Measurements from ENCODE around the gene NTM. TPM values are rescaled to one million over a fixed set of nuclear protein-coding genes. Genes with fewer than 3 reads are reported as not detected.

NTM gene
- total and polyA plus RNA-seq, 2 donors (not counting 3 experiments of a cell fraction or from before 2014, with no cell fraction given) = 1.00 to 1.1 TPM

- FAIRE-seq = no peak
- CTCF ChIA-PET = interaction anchor here (0.7 to 1.2 kb wide), 3 partner anchors 30 to 229 kb away, joined by 3 to 4 read pairs (median 3); no protein-coding TSS in a partner anchor
- no TSS peak for BruUV-seq (replicated peaks)
Measured at GRCh38 chr11:131897956-131898355, 527.5 kb downstream of the NTM start.

More at GRCh38 chr11:131897956-131898355, 527.5 kb downstream of the NTM start:
- DNase-seq (ENCODE audit: low read depth, low spot score) = no peak
- Histone ChIP-seq H2AFZ (ENCODE audit: low read depth, low read length) (no peak overlapping the region), H3K9me1 (replicated peaks; ENCODE audit: control insufficient read depth, extremely low read depth, insufficient read depth, low read length) (no peaks in the 10 kb centered on the region), H3K36me3 (ENCODE audit: control insufficient read depth in 2 of 2, extremely low read depth in 1 of 2, insufficient read depth in 2 of 2, low read length in 2 of 2) (no peaks in the 10 kb centered on the region), H4K20me1 (replicated peaks; ENCODE audit: control insufficient read depth, extremely low read depth, insufficient read depth, low read length) (no peaks in the 10 kb centered on the region), H3K27me3 (ENCODE audit: control insufficient read depth in 2 of 2, insufficient read depth in 2 of 2, low read length in 2 of 2) (peaks cover 0 to 3% of the 10 kb centered on the region in 2 experiments), H3K4me2 (ENCODE audit: insufficient read depth, low read length) (no peak overlapping the region), H3K9me3 (replicated peaks; ENCODE audit: control insufficient read depth, insufficient read depth, low read length) (no peaks in the 10 kb centered on the region), H3K27ac (ENCODE audit: insufficient read depth, low read depth, low read length) (no peak overlapping the region), H3K4me3 (replicated peaks in 1 of 3; ENCODE audit: insufficient read depth in 1 of 3, low read depth in 1 of 3, low read length in 3 of 3) (no peak overlapping the region), H3K9ac (replicated peaks; ENCODE audit: extremely low read depth, insufficient read depth, low read length) (no peak overlapping the region), H3K79me2 (ENCODE audit: control insufficient read depth, insufficient read depth, low read length) (no peaks in the 10 kb centered on the region), H3K4me1 (ENCODE audit: control insufficient read depth, extremely low read depth, insufficient read depth, low read length) (no peaks in the 10 kb centered on the region)
- intact Hi-C loops (cut with micrococcal nuclease) = no loop called here
- dilution Hi-C loops (cut with MboI; ENCODE audit: extremely low pct_ligation_motif_present, low sequenced_read_pairs) = no loop called here
- POLR2A ChIA-PET = no interaction called here
- TF ChIP-seq GATA2 (IDR thresholded peaks at IDR 0.05; ENCODE audit: insufficient read depth, insufficient read length, low read depth, low read length) (no peak), FOS (IDR thresholded peaks at IDR 0.05; ENCODE audit: borderline replicate concordance, insufficient read depth, low read length) (no peak), POLR2AphosphoS5 (IDR thresholded peaks at IDR 0.05; ENCODE audit: insufficient read depth, low read depth, low read length) (no peak), EZH2 (IDR thresholded peaks at IDR 0.05; ENCODE audit: borderline replicate concordance, low read depth, low read length, severe bottlenecking) (no peak), JUN (IDR thresholded peaks at IDR 0.05; ENCODE audit: borderline replicate concordance, insufficient read depth, insufficient read length, low read depth) (no peak), POLR2A (IDR thresholded peaks at IDR 0.05; ENCODE audit: low read depth, low read length) (no peak), MYC (IDR thresholded peaks at IDR 0.05; ENCODE audit: low read depth, low read length) (no peak)
- TF ChIP-seq, protein P1, sequence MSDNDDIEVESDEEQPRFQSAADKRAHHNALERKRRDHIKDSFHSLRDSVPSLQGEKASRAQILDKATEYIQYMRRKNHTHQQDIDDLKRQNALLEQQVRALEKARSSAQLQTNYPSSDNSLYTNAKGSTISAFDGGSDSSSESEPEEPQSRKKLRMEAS (IDR thresholded peaks at IDR 0.05; ENCODE audit: insufficient read depth, insufficient read length) = no peak
- TF ChIP-seq, protein P2, sequence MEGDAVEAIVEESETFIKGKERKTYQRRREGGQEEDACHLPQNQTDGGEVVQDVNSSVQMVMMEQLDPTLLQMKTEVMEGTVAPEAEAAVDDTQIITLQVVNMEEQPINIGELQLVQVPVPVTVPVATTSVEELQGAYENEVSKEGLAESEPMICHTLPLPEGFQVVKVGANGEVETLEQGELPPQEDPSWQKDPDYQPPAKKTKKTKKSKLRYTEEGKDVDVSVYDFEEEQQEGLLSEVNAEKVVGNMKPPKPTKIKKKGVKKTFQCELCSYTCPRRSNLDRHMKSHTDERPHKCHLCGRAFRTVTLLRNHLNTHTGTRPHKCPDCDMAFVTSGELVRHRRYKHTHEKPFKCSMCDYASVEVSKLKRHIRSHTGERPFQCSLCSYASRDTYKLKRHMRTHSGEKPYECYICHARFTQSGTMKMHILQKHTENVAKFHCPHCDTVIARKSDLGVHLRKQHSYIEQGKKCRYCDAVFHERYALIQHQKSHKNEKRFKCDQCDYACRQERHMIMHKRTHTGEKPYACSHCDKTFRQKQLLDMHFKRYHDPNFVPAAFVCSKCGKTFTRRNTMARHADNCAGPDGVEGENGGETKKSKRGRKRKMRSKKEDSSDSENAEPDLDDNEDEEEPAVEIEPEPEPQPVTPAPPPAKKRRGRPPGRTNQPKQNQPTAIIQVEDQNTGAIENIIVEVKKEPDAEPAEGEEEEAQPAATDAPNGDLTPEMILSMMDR (IDR thresholded peaks at IDR 0.05; ENCODE audit: extremely low read depth in 1 of 2, insufficient read depth in 1 of 2, low read depth in 1 of 2, low read length in 2 of 2) = no peak

All from endothelial cell of umbilical vein (primary cell).